ENCODE data around the gene OBSCN. TPM values are rescaled to one million over a fixed set of nuclear protein-coding genes. Genes with fewer than 3 reads are reported as not detected.

The OBSCN gene
- total and polyA plus RNA-seq, 2 of the 4 experiments (the other 2 are of a cell fraction) = 4.1 to 9.5 TPM

- Histone ChIP-seq H2AFZ (replicated peaks; ENCODE audit: low read length, poor library complexity) (no peak overlapping the region), H2BK5ac (ENCODE audit: low read depth, low read length, poor library complexity, severe bottlenecking) (no peak overlapping the region), H2AK5ac (ENCODE audit: low read depth, low read length) (no peak overlapping the region), H2BK120ac (ENCODE audit: low read depth, low read length) (no peak overlapping the region), H4K20me1 (ENCODE audit: insufficient read depth, low read length) (no peaks in the 10 kb centered on the region), H3K79me1 (ENCODE audit: low read depth in 1 of 2, low read length in 2 of 2) (peaks cover 0 to under 1% of the 10 kb centered on the region in 2 experiments; a peak in 2 of 4 replicates), H3K23ac (ENCODE audit: low read depth, low read length) (no peak overlapping the region), H3K4ac (ENCODE audit: low read depth, low read length) (no peak overlapping the region), H3K4me3 (ENCODE audit: insufficient read depth, low read depth, low read length) (no peak overlapping the region), H2BK20ac (ENCODE audit: low read depth, low read length) (no peak overlapping the region), H4K5ac (ENCODE audit: low read depth, low read length) (no peak overlapping the region), H3K18ac (ENCODE audit: low read depth, low read length) (no peak overlapping the region), H3K56ac (ENCODE audit: extremely low read depth, insufficient read depth, low read length) (no peak overlapping the region), H3K27me3 (ENCODE audit: control insufficient read depth, insufficient read depth, low read length) (no peaks in the 10 kb centered on the region), H4K8ac (ENCODE audit: low read depth in 2 of 2, low read length in 2 of 2) (no peak overlapping the region), H3K14ac (replicated peaks; ENCODE audit: low read depth, low read length) (no peak overlapping the region), H3K9me1 (ENCODE audit: insufficient read depth, low read length) (peaks cover 8% of the 10 kb centered on the region), H2BK15ac (ENCODE audit: low read depth, low read length) (no peak overlapping the region), H3K9ac (ENCODE audit: low read depth, low read length) (no peak overlapping the region), H2AK9ac (replicated peaks; ENCODE audit: low read depth, low read length, poor library complexity) (no peak overlapping the region), H3K36me3 (ENCODE audit: control insufficient read depth, insufficient read depth, low read length) (no peaks in the 10 kb centered on the region), H3K4me2 (ENCODE audit: low read depth, low read length) (no peak overlapping the region), H3K27ac (ENCODE audit: insufficient read depth, low read length) (no peak overlapping the region), H3K4me1 (ENCODE audit: control insufficient read depth, insufficient read depth, low read length) (no peaks in the 10 kb centered on the region), H4K91ac (ENCODE audit: insufficient read depth, low read depth, low read length) (no peak overlapping the region), H3K9me3 (ENCODE audit: control insufficient read depth, insufficient read depth, low read length) (0 out of 2 replicates have a peak, but pooled peaks cover 2% of the 10 kb centered on the region)
- TF ChIP-seq POLR2A (IDR thresholded peaks at IDR 0.05; ENCODE audit: low read depth, low read length) = no peak
- TF ChIP-seq USF2 (IDR thresholded peaks at IDR 0.05; ENCODE audit: low read depth, low read length) = no peak
- no peak for TF ChIP-seq RFX5 (IDR thresholded peaks at IDR 0.05; ENCODE audit: low read depth, low read length)
- TF ChIP-seq BHLHE40 (IDR thresholded peaks at IDR 0.05; ENCODE audit: low read depth, low read length) = no peak
- no peak for TF ChIP-seq NFE2L2 (IDR thresholded peaks at IDR 0.05; ENCODE audit: low read depth, low read length)
- TF ChIP-seq CTCF (conservative IDR thresholded peaks at IDR 0.05; ENCODE audit: low read depth, low read length) = no peak
- TF ChIP-seq SMC3 (IDR thresholded peaks at IDR 0.05; ENCODE audit: low read depth, low read length) = no peak
- no peak for TF ChIP-seq CEBPB (IDR thresholded peaks at IDR 0.05; ENCODE audit: low read depth, low read length)
- TF ChIP-seq MAZ (IDR thresholded peaks at IDR 0.05; ENCODE audit: borderline replicate concordance, low read depth, low read length) = no peak
- TF ChIP-seq CHD1 (IDR thresholded peaks at IDR 0.05; ENCODE audit: low read depth, low read length) = no peak
- no peak for TF ChIP-seq RCOR1 (IDR thresholded peaks at IDR 0.05; ENCODE audit: insufficient replicate concordance, low read length)
- TF ChIP-seq MAFK (IDR thresholded peaks at IDR 0.05; ENCODE audit: low read depth, low read length) = no peak
- TF ChIP-seq MXI1 (IDR thresholded peaks at IDR 0.05; ENCODE audit: borderline replicate concordance, low read depth, low read length) = no peak
- no peak for TF ChIP-seq FOS (IDR thresholded peaks at IDR 0.05; ENCODE audit: low read depth, low read length)
- no peak for TF ChIP-seq ELK1 (IDR thresholded peaks at IDR 0.05; ENCODE audit: borderline replicate concordance, low read depth, low read length)
- no peak for TF ChIP-seq RAD21 (IDR thresholded peaks at IDR 0.05; ENCODE audit: low read length)
- ChIA-PET POLR2A (ENCODE audit: unreplicated experiment) (no interaction called here), CTCF (no interaction called here)
- no TSS peak for BruUV-seq (replicated peaks)
- dilution Hi-C loops (cut with HindIII; ENCODE audit: low sequenced_read_pairs, unreplicated experiment) = no loop called here
- no peak for DNase-seq
- in situ Hi-C loops (cut with MboI; ENCODE audit: low sequenced_read_pairs) = no loop called here
- no CpG with 5 or more reads among the region's 11 CpGs for WGBS, 2 experiments (ENCODE audit: extremely low coverage in 2 of 2, insufficient read length in 1 of 2)
- no peak for ATAC-seq (ENCODE audit: low read depth)
- intact Hi-C loops (cut with micrococcal nuclease) = no loop called here
Observed at GRCh38 chr1:228185641-228185965, 22.2 kb upstream of the OBSCN start.
